ENCODE data around the gene OR13J1.

GRCh38 chr9:35852267-35852815 is 17.9 kb downstream of the OR13J1 start:
- no peak for TF ChIP-seq POLR2A (IDR thresholded peaks at IDR 0.05)
- TF ChIP-seq, protein P1, sequence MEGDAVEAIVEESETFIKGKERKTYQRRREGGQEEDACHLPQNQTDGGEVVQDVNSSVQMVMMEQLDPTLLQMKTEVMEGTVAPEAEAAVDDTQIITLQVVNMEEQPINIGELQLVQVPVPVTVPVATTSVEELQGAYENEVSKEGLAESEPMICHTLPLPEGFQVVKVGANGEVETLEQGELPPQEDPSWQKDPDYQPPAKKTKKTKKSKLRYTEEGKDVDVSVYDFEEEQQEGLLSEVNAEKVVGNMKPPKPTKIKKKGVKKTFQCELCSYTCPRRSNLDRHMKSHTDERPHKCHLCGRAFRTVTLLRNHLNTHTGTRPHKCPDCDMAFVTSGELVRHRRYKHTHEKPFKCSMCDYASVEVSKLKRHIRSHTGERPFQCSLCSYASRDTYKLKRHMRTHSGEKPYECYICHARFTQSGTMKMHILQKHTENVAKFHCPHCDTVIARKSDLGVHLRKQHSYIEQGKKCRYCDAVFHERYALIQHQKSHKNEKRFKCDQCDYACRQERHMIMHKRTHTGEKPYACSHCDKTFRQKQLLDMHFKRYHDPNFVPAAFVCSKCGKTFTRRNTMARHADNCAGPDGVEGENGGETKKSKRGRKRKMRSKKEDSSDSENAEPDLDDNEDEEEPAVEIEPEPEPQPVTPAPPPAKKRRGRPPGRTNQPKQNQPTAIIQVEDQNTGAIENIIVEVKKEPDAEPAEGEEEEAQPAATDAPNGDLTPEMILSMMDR (IDR thresholded peaks at IDR 0.05), result no peak
